ENCODE results near the gene SLX4.

DNA sequence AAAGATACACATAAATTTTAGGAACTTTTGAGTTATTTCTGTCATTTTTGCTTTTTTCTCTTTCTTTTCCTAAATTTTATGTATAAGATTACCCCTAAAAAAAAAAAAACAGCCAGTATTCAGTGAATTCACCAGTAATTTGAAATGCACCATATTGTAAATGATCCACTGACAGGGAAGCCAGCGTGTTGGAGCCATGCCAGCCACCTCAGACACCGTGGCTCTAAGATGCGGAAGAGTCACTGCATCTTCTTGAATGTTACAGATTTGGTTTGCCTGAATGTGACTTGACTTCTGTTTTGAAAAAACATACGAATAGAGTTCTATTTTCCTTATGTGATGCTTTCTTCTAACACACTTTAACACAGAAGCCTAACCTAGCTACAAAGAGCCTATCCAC, 73.2 kb downstream of the SLX4 start:
- TF ChIP-seq, protein P1, sequence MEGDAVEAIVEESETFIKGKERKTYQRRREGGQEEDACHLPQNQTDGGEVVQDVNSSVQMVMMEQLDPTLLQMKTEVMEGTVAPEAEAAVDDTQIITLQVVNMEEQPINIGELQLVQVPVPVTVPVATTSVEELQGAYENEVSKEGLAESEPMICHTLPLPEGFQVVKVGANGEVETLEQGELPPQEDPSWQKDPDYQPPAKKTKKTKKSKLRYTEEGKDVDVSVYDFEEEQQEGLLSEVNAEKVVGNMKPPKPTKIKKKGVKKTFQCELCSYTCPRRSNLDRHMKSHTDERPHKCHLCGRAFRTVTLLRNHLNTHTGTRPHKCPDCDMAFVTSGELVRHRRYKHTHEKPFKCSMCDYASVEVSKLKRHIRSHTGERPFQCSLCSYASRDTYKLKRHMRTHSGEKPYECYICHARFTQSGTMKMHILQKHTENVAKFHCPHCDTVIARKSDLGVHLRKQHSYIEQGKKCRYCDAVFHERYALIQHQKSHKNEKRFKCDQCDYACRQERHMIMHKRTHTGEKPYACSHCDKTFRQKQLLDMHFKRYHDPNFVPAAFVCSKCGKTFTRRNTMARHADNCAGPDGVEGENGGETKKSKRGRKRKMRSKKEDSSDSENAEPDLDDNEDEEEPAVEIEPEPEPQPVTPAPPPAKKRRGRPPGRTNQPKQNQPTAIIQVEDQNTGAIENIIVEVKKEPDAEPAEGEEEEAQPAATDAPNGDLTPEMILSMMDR (IDR thresholded peaks at IDR 0.05): no peak
- TF ChIP-seq EP300 (IDR thresholded peaks at IDR 0.05): no peak
- TF ChIP-seq POLR2A (IDR thresholded peaks at IDR 0.05): no peak
- TF ChIP-seq POLR2AphosphoS5 (IDR thresholded peaks at IDR 0.05): no peak

Measured in stomach (tissue), 4 donors.